OCI-LY1 (cell line): ENCODE data around the gene PHYHIPL.
A peak's percentile ranks its signal among the peaks of the same experiment; 100 is the strongest.

Experiments used
- H2AFZ ChIP-seq: fragments of 200-600 bp; sonication (generic), shearing (Covaris generic); 2 replicates; pipeline ENCODE4 v1.6.0; 2014; ENCODE audit warnings: antibody characterized with exemption, mild to moderate bottlenecking, low read length
- H3F3A ChIP-seq: fragments of 200-600 bp; sonication (generic), shearing (Covaris generic); 2 replicates; pipeline ENCODE4 v1.6.0; 2014; ENCODE audit warnings: mild to moderate bottlenecking, antibody characterized with exemption, low read length, moderate library complexity; ENCODE audit not compliant: insufficient read depth
- H3K27ac ChIP-seq: fragments of 200-600 bp; sonication (generic); 2 replicates; pipeline ENCODE4 v1.5.1; 2014; ENCODE audit warnings: low read length, mixed run types, mild to moderate bottlenecking, low read depth; ENCODE audit not compliant: poor library complexity, severe bottlenecking
- H3K27me3 ChIP-seq: fragments of 200-600 bp; sonication (generic); 2 replicates; pipeline ENCODE4 v1.6.0; 2014; ENCODE audit warnings: antibody characterized with exemption, mild to moderate bottlenecking, low read length, moderate library complexity; ENCODE audit not compliant: insufficient read depth
- H3K36me3 ChIP-seq: fragments of 200-600 bp; sonication (generic); 2 replicates; pipeline ENCODE4 v1.6.1; 2014; ENCODE audit warnings: mild to moderate bottlenecking, antibody characterized with exemption, low read length, moderate library complexity, mixed read lengths; ENCODE audit not compliant: insufficient read depth
- H3K4me1 ChIP-seq: fragments of 200-600 bp; sonication (generic); 2 replicates; pipeline ENCODE4 v1.5.1; 2014; ENCODE audit warnings: mild to moderate bottlenecking, low read length, moderate library complexity; ENCODE audit not compliant: insufficient read depth, severe bottlenecking
- H3K4me2 ChIP-seq: fragments of 200-600 bp; sonication (generic), shearing (Covaris generic); 2 replicates; pipeline ENCODE4 v1.6.1; 2014; ENCODE audit warnings: low read length
- H3K4me3 ChIP-seq: fragments of 200-600 bp; sonication (generic); 2 replicates; pipeline ENCODE4 v1.5.1; 2014; ENCODE audit warnings: low read length, low read depth, mild to moderate bottlenecking, mixed read lengths; ENCODE audit not compliant: poor library complexity, severe bottlenecking
- H3K79me2 ChIP-seq: fragments of 200-600 bp; shearing (Covaris generic); 2 replicates; pipeline ENCODE4 v1.6.1; 2016; ENCODE audit warnings: mixed run types, low read length, mixed read lengths; ENCODE audit not compliant: insufficient read depth
- H3K9ac ChIP-seq: fragments of 200-600 bp; sonication (generic), shearing (Covaris generic); 2 replicates; pipeline ENCODE4 v1.6.1; 2014; ENCODE audit warnings: mild to moderate bottlenecking, low read length, mixed read lengths
- H3K9me2 ChIP-seq: fragments of 200-600 bp; sonication (generic), shearing (Covaris generic); 2 replicates; pipeline ENCODE4 v1.6.1; 2014; ENCODE audit warnings: low read depth, mild to moderate bottlenecking, low read length, mixed read lengths
- H3K9me3 ChIP-seq: fragments of 200-600 bp; shearing (Covaris generic); 2 replicates; pipeline ENCODE4 v1.6.1; 2014; ENCODE audit warnings: low read length, mixed read lengths
- H4K20me1 ChIP-seq: fragments of 200-600 bp; sonication (generic), shearing (Covaris generic); 2 replicates; pipeline ENCODE4 v1.6.0; 2016; ENCODE audit warnings: mild to moderate bottlenecking, low read length; ENCODE audit not compliant: insufficient read depth
- CTCF ChIP-seq: fragments of 200-600 bp; sonication (generic), shearing (Covaris generic); IDR thresholded peaks from 2 replicates; pipeline ENCODE4 v1.5.1; 2017; ENCODE audit warnings: mild to moderate bottlenecking, antibody characterized with exemption, low read length, moderate library complexity, mixed read lengths
- EZH2 ChIP-seq: fragments of 200-600 bp; sonication (generic), shearing (Covaris generic); IDR thresholded peaks from 2 replicates; pipeline ENCODE4 v1.8.0; 2017; ENCODE audit warnings: borderline replicate concordance, mixed run types, mild to moderate bottlenecking, antibody characterized with exemption, low read length, moderate library complexity, mixed read lengths

Gene PHYHIPL

GRCh38 chr10:59179068-59179467 lies 2.6 kb downstream of the PHYHIPL start:
- H3K79me2 ChIP-seq: no peaks in the 10 kb centered on the region

GRCh38 chr10:59180689-59181270 lies 4.3 kb downstream of the PHYHIPL start:
- no peak for TF ChIP-seq EZH2
- TF ChIP-seq CTCF: no peak
- no peaks in the 10 kb centered on the region for H3F3A ChIP-seq
- H3K9ac ChIP-seq: no peak overlapping the region
- no peaks in the 10 kb centered on the region for H3K27me3 ChIP-seq
- H3K4me2 ChIP-seq: no peak overlapping the region
- no peak overlapping the region for H2AFZ ChIP-seq
- no peaks in the 10 kb centered on the region for H4K20me1 ChIP-seq
- no peaks in the 10 kb centered on the region for H3K79me2 ChIP-seq
- no peak overlapping the region for H3K27ac ChIP-seq
- H3K4me3 ChIP-seq: no peak overlapping the region
- H3K9me2 ChIP-seq: no peaks in the 10 kb centered on the region
- H3K4me1 ChIP-seq: no peaks in the 10 kb centered on the region
- H3K9me3 ChIP-seq: no peaks in the 10 kb centered on the region
- H3K36me3 ChIP-seq: no peaks in the 10 kb centered on the region

More at GRCh38 chr10:59179068-59179467, 2.6 kb downstream of the PHYHIPL start:
- H4K20me1 ChIP-seq: no peaks in the 10 kb centered on the region
- no peak overlapping the region for H3K9ac ChIP-seq
- H3K27ac ChIP-seq: no peak overlapping the region
- TF ChIP-seq EZH2 (no peak), CTCF (no peak)
- no peak overlapping the region for H2AFZ ChIP-seq
- no peaks in the 10 kb centered on the region for H3K9me3 ChIP-seq
- H3K36me3 ChIP-seq: no peaks in the 10 kb centered on the region
- no peaks in the 10 kb centered on the region for H3K9me2 ChIP-seq
- H3K27me3 ChIP-seq: no peaks in the 10 kb centered on the region
- no peaks in the 10 kb centered on the region for H3F3A ChIP-seq
- no peaks in the 10 kb centered on the region for H3K4me1 ChIP-seq
- H3K4me2 ChIP-seq: no peak overlapping the region
- no peak overlapping the region for H3K4me3 ChIP-seq

GRCh38 chr10:59181668-59182067 lies 5.2 kb downstream of the PHYHIPL start:
- no peaks in the 10 kb centered on the region for H3K9me3 ChIP-seq
- no peak overlapping the region for H3K27ac ChIP-seq
- H4K20me1 ChIP-seq: no peaks in the 10 kb centered on the region
- no peaks in the 10 kb centered on the region for H3K36me3 ChIP-seq
- H3K79me2 ChIP-seq: no peaks in the 10 kb centered on the region
- H3K9ac ChIP-seq: no peak overlapping the region
- no peak overlapping the region for H3K4me3 ChIP-seq
- no peaks in the 10 kb centered on the region for H3K9me2 ChIP-seq
- H2AFZ ChIP-seq: no peak overlapping the region
- no peak overlapping the region for H3K4me2 ChIP-seq
- H3K27me3 ChIP-seq: no peaks in the 10 kb centered on the region
- H3K4me1 ChIP-seq: no peaks in the 10 kb centered on the region
- TF ChIP-seq EZH2 (no peak), CTCF (peak; percentile 42; the same call in 1 of the 2 replicates)
- H3F3A ChIP-seq: no peaks in the 10 kb centered on the region
